NOMO-1 (cell line): Measurements from ENCODE around the gene WDR35.
A peak's percentile ranks its signal among the peaks of the same experiment; 100 is the strongest.

ENCODE experiments used
- DNase-seq, 2 experiments: peaks; one replicate each; lab custom pipeline; 2025; ENCODE audit not compliant: unreplicated experiment in 2 of 2; lab: John Stamatoyannopoulos, UW

The WDR35 gene

GRCh38 chr2:19876751-19877150 lies 113.2 kb downstream of the WDR35 start:
- no peak for DNase-seq

GRCh38 chr2:19875280-19875679 lies 114.6 kb downstream of the WDR35 start:
- no peak for DNase-seq

GRCh38 chr2:19874726-19875125 lies 115.2 kb downstream of the WDR35 start:
- DNase-seq = no peak

GRCh38 chr2:19873014-19873413 lies 116.9 kb downstream of the WDR35 start:
- DNase-seq = no peak

- no peak for DNase-seq
These were observed 117.6 kb downstream of the WDR35 start for GRCh38 chr2:19872302-19872701.

- DNase-seq = no peak
These were observed 118.1 kb downstream of the WDR35 start for GRCh38 chr2:19871836-19872235.

GRCh38 chr2:19870792-19871191 lies 119.1 kb downstream of the WDR35 start:
- DNase-seq = no peak

- peak; percentile 76 to 77 for DNase-seq
These were observed 121.0 kb downstream of the WDR35 start for GRCh38 chr2:19868701-19869580.

- peak in 1 of 2 experiments; percentile 6 for DNase-seq
These were observed 121.7 kb downstream of the WDR35 start for GRCh38 chr2:19868224-19868623.

GRCh38 chr2:19866771-19867170 lies 123.1 kb downstream of the WDR35 start:
- no peak for DNase-seq

- no peak for DNase-seq
These were observed 124.8 kb downstream of the WDR35 start for GRCh38 chr2:19865151-19865550.

GRCh38 chr2:19864381-19864780 lies 125.5 kb downstream of the WDR35 start:
- DNase-seq = no peak

- peak; percentile 6 to 15 for DNase-seq
These were observed 126.4 kb downstream of the WDR35 start for GRCh38 chr2:19863303-19864041.

GRCh38 chr2:19861813-19862212 lies 128.1 kb downstream of the WDR35 start:
- DNase-seq = no peak
